Measurements from ENCODE around the gene EIF2AK3.
"Not testable (repeated sequence)": the region's sequence is repeated elsewhere in the genome, so short reads cannot be mapped to it uniquely, and the experiment has no call there.

EIF2AK3 gene

DNA sequence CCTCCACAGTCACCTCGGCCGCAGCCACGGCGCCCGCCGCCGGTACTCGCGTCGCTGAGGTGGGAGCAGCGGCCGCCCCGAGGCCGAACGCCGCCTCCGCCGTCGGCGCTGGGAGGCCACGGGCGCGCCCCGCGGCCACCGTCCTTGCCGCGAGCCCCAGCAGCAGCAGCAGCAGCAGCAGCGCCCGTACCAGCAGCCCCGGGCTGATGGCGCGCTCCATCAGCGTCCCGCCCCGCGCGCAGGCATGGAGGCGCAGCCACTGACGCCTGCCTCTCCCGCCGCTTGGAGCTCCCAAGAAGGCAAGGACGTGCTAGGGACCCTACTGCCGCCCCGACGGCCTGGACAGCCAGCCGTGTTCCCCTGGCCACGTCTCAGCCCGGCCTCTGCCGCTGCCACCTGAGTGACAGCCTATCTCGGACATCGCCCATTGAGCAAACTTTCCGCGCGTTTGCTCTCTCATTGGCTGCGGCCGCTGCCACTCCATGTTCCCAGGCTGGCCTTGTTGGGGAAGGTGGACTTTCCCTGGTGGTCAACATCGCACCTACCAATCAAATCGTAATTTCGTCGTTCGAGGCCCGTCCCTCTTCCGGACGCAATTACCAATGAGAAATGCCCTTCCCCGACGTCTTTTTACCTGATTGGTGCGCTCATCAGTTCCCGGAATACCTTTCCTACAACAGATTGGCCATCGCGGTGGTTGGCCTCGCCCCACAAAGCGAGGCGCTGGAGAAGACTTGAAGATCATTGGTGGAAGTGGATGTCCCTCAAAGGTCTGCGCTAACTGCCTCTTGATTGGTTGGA is at the start of gene EIF2AK3:
TSS of gene EIF2AK3 (minus strand) at position 410 of the 801 bp plus-strand sequence. CDS start at position 220, 190 bp downstream.
- DNase-seq = peak; percentile 99 to 100

DNA sequence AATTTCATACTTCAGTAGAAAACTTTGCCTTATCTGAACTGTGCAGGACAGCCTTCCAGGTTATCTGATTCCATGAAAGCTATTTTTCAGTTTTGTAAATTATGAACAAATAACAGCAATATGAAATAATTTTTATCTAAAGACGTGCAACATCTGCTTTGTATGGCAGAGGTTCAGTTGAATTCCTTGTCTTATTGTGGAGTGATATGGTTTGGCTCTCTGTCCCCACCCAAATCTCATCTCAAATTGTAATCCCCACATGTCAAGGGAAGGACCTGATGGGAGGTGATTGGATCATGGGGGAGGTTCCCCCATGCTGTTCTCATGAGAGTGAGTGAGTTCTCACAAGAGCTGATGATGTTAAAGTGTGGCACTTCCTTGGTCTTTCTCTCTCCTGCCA is 46.1 kb upstream of the EIF2AK3 start:
- DNase-seq = no peak

DNA sequence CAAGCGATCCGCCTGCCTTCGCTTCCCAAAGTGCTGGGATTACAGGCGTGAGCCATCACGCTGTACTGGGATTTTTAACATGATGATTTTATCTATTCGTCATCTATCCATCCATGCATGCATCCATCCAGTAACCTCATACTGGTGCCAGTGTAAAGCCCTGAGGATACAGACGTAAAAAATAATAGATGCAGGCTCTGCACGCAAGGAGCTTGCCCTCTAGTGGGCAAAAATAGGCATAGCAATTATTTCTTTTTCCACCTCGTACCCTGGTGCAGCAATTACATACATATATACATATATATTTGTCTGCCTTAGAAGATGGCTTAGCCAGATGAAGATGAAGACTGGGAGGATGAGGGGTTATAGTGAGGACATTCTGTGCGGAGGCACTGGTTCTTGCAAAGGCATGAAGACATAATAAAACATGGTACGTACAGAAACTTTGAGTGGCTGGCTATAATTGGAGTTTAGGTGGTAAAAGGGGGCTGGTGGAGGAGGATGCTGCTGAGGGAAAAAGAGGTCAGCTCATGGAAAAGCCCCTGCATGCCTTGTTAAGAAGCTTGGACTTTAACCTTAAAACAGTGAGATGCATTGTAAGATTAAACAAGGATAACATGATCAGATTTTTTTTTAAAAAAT is 44.6 kb upstream of the EIF2AK3 start:
- peak; percentile 64 to 78 for DNase-seq

DNA sequence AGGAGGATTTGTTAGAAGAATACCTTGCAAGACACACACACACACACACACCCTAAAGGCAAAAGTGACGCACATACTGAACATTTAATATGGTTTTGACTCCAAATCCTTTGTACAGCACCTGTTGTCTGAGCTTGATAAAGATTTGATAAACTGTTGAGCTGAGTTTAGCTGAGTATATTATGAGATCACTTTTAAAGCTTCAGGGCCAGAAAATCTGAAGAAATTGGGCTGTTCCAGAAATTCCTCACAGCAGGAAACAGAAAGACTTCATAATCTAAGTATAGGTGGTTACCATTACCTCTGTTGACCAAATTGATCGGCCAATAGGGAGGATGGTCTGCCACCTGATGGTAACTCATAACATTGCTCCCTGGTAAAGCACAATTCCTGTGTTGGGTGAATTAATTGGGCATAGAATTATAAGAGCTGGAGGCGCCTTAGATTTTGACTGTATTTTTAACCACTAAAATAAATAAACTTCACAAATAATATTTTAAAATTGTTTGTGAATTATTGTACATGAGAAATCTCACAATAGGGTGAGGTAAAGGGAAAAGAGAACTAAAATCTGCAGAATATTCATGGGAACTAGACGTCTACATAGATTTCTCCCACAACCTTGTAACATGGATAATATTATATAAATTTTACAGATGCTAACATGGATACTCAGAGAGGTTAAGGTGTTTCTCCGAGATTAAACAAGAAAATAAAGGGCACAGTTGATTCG is 42.4 kb upstream of the EIF2AK3 start:
- DNase-seq = peak; percentile 29 to 46

DNA sequence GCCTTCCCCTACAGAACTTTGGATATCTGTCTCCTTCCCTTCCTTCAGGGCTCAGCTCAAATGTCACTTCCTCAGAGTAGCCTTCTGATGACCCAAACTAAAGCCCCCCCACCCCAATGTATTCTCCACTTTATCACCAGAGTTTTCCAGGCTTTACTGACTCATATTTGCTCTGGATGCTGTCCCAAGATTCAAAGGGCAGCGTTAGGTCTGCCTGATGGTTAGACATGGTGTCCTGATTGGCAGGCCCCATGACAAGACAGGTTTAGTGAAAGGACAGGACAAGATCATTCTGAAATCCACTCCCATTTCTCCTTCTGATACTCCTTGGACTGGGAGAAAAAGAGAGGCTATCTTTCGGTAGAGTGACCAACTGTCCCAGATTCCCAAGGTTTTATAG is 41.6 kb upstream of the EIF2AK3 start:
- no peak for DNase-seq

DNA sequence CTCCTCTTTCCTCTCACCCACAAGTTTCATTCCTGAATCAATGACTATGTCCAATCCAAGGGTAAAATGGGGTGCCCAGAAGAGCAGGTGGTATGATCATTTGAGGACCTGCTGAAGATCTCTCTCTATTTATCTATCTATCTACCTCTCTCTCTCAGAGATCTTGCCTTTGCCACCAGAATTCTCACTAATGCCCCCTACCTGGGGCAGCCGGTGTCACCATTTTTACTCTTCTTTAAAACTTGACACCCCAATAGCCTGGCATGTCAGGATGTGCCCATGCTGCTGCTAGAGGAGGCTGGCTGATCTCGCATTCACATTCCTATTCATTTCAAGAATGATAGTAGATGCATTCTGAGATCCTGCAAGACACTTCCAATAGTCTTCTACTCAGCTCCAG is 40.0 kb upstream of the EIF2AK3 start:
- no peak for DNase-seq

DNA sequence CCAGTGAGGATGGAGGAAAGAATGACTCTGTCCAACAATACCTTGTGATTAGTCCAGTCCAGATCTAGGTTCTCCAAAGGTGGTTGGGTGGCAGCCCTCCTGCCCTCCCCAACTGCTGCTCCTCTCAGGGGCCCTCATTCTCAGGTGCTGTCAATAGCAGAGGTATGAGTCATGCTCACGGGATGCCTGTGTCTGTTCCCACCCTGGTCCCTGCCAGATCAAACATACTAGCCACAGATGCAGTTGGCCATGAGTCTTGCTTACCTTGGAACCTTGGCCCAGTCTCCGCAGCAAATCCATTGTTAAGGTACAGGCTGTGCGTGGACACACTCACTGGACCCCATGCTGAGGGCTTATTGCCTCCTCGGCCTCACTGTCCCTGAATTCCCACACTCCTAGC is 39.3 kb upstream of the EIF2AK3 start:
- no peak for DNase-seq

DNA sequence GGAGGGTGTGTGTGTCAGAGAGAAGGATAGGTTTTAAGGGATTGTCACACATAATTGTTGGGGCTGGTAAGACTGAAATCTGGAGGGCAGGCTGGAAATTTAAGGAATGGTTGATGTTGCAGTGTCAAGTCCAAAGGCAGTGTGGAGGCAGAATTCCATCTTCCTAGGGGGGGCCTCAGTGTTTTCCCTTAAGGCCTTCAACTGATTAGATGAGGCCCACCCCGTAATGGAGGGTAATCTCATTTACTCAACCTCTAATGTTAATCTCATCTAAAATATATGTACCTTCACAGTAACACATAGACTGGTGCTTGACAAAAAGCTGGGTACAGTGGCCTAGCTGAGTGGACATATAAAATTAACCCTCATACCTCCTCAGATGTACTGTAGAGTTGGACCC is 33.4 kb upstream of the EIF2AK3 start:
- DNase-seq = no peak

DNA sequence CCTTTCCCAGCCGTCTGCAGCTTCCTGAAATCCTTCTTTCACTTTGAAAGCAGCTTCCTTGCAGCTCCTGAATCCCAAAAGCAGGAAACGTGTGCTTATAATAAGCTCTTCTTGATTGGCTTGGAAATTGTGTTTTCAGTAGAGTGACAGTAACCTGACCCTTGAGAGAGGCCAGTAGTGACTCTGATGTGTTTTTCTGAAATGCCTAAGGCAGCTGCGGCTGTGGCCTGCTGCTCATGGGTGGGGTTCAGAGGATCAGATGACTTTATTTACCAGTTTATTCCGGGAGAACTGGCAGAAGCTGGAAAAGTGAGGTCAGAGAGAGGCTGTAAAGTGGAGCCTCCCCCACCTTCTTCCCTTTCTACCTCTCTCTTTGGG is 32.3 kb upstream of the EIF2AK3 start:
- no peak for DNase-seq

DNA sequence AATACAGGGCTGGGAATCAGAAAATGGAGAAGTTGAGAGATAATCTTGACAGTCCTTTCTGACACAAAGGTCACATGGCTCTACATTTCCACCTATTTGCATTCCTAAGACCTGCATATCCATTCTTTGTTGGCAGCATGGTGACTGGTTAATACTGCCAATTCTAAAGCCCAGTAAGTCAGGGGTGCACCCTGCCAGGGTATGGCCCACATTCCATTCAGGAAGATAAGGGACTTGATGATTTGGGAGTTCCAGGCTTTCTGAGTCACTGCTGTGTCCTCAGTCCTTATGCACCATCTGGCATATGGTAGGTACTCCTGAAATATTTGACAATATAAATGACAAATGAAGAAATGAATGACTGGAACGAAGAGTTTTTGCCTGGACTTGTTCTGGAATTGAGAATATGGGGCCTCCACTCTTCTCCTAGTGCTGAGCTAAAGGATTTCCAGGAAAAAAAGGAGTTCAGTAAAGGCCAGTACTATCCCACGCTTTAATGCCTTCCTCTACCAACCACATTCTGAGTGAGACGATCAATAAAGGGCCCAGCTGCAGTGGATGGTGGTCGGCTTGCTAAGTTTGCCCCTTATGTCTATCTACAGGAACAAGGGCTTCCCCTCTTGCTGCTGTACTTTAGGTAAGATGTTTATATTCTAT is 31.7 kb upstream of the EIF2AK3 start:
- no peak for DNase-seq

DNA sequence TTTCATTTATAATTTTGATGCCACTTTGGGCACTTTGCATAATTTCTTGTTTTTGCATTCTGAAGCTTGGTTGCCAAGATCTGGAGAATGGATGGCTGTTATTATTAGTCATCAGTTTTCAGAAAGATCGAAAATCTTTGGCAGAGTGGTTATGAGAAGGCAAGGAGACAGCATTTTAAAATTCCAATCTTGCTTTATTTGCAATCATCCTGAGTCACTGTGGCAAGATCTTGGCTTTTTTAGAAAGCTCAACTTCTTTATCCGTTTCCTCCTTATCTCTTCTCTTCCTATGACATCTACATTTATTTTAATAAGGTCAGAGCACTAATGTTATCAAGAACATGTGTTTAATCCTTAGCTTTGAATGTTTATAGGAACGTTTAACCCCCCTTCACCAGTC is 31.1 kb upstream of the EIF2AK3 start:
- no peak for DNase-seq

DNA sequence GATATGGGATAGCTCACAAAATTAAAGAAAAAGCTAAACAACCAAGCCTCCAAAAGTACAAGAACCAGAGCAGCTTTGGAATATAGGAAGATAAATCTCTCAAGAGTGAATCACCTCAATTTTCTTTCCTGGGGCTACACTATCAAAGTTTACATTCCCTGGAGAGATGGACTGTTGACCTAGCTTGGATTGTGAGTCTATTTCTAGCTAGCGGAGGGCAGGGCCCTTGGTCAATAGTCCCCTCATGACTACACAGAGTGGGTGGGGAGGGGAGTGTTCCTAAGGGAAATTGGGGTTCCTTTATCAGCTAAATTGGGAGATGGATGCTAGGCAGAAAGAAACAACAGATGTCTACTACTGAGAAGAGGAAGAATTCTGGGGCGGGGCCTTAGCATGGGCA is 29.9 kb upstream of the EIF2AK3 start:
- no peak for DNase-seq

DNA sequence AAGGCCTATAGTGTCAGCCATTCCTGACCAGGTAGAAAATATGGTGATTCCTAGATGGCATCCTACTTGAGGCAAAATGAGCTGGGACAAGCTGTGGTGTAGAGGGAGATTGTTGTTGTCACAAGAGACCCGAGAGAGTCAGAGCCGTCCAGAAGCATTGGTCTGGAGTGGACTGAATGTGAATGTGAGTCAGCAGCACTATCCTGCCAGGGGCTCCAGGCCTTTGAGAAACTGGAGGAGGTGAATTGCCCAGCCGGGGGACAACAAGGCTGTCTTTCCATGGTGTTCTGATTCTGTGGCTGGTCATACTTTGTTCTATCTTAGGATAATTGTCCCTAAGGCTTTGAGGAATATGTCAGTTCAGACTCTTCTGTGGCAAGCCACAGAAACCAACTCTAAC is 29.4 kb upstream of the EIF2AK3 start:
- DNase-seq = no peak

DNA sequence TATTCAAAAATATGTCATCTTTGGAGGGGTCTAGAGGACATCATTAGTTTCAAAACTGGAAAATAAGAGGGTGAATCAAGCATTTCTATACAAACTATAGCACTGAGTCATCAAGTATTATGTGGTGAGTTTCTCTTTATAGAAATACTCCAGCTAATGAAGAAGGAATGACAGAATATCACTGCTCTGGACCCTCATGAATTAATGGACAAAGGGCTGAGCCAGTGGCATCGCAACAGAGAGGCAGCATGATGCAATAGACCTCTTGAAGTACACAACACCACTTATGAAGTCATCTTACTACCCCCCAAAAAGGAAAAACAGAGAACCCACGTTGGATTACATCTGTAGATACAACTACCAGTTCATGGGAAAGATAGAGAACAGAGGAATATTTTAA is 27.4 kb upstream of the EIF2AK3 start:
- DNase-seq = no peak

DNA sequence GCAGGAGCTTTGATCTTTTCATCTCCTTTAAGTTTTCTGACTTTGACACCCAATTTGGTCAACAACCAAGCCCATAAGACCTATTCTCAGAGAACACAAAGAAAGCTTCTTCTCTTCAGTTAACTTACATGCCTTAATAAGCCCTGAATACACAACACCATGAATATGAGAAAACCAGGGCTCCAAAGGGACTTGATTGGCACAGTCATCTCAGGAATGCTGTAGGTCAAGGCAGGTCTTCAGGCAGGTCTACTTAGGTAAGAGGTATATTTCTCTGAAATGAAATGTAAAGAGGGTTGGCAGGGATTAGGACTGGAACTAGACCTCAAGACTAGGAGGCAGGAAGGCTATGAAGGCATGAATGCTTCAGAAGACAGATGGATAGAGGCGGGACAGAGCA is 24.4 kb upstream of the EIF2AK3 start:
- no peak for DNase-seq

DNA sequence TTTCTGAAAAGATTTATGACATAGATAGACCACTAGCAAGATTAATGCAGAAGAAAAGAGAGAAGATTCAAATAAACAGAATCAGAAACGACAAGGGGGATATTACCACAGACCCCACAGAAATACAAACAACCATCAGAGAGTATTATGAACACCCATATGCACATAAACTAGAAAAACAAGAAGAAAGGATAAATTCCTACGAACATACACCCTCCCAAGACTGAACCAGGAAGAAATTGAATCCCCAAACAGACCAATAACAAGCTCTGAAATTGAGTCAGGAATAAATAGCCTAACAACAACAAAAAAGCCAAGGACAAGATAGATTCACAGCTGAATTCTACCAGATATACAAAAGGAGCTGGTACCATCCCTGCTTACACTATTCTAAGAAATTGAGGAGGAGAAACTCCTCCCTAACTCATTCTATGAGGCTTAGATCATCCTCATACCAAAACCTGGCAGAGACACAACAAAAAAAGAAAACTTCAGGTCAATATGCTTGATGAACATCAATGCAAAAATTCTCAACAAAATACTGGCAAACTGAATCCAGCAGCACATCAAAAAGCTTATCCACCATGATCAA is 18.1 kb upstream of the EIF2AK3 start:
- DNase-seq = not testable (repeated sequence)

DNA sequence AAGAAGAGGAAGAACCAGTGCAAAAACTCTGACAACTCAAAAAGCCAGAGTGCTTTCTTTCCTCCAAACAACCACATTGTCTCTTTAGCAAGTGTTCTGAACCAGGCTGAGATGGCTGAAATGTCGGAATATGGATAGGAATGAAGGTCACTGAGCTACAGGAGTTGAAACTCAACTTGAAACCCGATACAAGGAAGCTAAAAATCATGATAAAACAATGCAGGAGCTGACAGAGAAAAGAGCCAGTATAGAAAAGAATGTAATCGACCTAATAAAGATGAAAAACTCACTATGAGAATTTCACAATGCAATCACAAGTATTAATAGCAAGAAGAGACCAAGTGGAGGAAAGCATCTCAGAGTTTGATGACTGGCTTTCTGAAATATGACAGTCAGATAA is 15.0 kb upstream of the EIF2AK3 start:
- no peak for DNase-seq

DNA sequence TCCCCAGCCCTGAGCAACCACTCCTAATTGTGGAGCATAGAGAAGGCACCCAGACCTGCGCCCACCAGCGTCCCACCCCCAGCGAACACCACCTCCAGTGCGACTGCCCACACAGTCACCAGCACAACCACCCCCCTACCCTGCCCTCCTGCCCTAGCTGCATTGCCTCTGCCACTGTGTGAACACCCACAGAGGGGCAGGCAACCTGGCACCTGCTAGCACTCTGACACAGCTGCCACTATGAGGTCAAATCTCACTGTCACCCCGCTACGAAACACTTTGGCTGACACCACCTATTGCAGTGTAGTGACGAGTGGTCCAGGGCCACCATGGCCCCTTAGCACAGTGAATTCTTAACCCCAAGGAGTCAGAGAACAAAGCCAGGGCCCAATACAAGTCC is 14.1 kb upstream of the EIF2AK3 start:
- DNase-seq = no peak

DNA sequence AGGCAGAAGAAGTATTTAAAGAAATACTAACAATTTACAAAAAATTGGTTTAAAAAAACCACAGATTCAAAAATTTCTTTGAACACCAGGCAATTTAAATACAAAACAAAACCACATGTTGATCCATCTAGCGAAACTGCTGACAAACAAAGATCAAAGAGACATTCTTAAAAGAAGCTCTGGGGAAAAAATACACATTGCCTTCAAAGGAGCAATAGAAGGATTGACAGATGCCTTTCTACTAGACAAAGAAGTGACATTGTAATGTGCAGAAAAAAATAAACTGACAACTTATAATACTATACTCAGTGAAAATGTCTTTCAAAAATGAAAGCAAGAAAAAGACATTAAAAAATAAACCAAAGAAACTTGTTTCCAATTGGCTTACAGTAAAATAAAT is 12.6 kb upstream of the EIF2AK3 start:
- no peak for DNase-seq

DNA sequence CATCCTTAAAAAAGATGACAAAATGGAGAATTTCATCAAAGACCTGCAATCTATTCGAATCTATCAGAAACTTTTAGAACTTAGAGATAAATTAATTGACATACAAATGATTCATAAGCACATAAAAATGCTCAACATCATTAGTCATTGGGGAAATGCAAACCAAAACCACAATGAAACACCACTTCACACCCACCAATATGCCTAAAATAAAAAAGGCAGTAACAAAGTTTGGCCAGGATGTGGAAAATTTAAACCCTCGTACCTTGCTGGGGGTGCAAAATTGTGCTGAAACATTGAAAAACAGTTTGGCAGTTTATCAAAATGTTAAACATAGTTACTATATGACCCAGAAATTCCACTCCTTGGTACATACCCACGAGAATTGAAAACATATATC is 11.5 kb upstream of the EIF2AK3 start:
- DNase-seq = no peak

DNA sequence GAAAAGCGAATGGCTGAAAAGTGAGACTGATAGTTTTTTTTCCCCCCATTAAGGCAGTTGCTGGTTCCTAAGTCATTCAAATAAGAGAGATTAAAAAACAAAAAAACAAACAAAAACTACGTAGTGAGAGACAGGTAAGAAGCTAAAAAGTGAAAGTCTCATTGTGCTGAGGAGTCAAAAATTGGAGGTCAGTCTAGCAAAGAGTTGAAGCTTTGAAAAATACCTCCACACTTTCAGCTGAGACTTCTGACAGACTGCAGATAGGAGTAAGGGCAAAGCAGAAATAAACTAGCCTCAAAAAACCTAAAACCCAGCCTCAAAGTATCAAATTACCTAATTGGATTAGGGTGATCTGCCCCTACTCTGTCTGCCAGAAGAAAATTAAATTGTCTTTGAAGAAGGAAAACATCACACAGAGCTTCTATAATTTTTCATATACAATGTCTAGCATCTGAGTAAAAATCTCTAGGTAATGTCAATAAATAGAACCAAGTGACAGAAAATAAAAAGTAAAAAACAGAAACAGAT is 10.9 kb upstream of the EIF2AK3 start:
- no peak for DNase-seq

DNA sequence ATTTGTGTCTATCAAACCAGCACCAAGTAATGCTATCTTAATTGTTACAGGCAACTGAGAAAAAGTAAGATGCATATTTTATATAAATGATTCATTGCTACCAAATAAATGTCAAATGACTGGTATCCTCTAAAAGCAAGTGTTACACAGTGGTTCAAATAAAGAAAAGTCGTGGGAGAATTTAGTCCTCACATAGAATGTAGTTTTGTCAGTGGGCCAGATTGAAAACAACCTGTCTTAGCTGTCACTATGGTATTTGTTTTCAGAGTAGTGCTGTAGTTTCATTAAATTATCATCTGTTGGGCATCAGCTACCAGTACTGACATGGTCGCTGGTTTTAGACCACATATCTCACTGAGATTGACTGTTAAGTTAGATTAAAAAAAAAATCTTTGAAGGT is 10.2 kb upstream of the EIF2AK3 start:
- DNase-seq = no peak

DNA sequence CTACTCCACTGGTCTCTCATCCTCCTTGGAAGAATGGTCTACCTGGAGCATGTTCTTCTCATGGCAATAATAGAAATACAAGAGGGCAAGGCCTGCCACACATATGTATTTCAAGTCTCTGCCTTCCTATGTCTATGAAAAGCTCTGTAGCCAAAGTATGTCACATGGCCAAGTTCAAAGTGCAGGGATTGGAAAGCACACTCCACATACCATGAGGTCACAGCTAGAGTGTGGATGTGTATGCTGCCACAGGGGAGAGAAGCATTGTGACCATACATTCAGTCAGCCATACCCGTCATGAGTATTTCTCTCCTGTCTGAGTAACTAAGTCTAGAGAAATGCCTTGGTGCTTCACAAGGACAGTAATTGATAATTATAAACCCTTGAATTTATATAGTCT is 8.8 kb upstream of the EIF2AK3 start:
- no peak for DNase-seq

Measured in Kasumi-1 (cell line).